GM10847 (cell line): Measurements from ENCODE around the gene ALPK3.

Source experiments
- POLR2A ChIP-seq: IDR thresholded peaks from 2 replicates; pipeline ENCODE4 v1.6.1; 2011; ENCODE audit not compliant: insufficient read length; ENCODE audit errors: extremely low read depth

ALPK3 gene

GRCh38 chr15:84922530-84922929 is 105.4 kb downstream of the ALPK3 start:
- no peak for TF ChIP-seq POLR2A
